Prostate gland (tissue), 2 donors: Measurements from ENCODE around the gene ZNF628.
A peak's percentile ranks its signal among the peaks of the same experiment; 100 is the strongest.

Experiments
- POLR2A ChIP-seq: fragments of 450-650 bp; IDR thresholded peaks from one replicate; pipeline ENCODE4 v1.6.1; 2016; ENCODE audit warnings: antibody characterized with exemption, mild to moderate bottlenecking
- TF ChIP-seq, protein P1 (sequence below), 4 experiments: fragments of 200-600 bp in 2 of 4; fragments of 450-650 bp in 2 of 4; sonication (generic) in 2 of 4; IDR thresholded peaks; 1 replicate in 3 of 4; 2 replicates in 1 of 4; pipeline ENCODE4 v1.5.1; 2016 to 2019; ENCODE audit warnings: antibody characterized with exemption in 4 of 4, mild to moderate bottlenecking in 2 of 4, moderate library complexity in 2 of 4

DNA sequence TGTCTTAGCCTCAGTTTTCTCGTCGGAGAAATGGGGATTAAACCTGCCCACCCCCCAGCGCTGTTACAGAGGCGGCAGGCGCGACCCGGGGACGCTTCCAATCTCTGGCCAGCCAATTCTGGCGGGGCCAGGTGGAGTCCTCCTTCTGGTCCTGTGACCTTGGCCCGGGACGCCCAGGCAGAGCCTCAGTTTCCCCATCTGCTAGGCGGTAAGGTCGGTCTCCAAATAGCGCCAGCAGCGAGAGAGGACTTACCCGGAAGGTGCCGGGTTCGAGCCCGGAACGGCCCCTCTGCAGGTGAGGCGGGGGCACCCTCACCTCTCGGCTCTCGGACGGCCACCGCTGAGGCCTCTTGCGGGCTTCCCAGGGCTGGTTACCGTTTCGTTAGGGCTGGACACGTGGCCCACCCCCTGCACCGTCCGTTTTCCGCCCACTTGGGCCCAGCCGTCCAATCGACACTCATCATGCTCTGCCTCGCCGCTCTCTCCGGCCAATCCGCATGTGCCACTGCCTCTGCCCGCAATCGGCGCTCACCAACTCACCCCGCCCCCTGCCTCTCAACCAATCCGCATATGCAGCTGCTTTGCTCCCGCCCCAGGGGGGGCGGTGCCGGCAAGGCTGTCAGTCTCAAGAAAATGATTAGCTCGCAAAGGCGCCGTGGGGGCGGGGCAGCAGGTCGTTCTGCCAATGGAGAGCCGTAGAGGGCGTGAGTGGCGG, 15.0 kb upstream of the ZNF628 start, which contains the start of gene ISOC2:
- TF ChIP-seq, protein P1, sequence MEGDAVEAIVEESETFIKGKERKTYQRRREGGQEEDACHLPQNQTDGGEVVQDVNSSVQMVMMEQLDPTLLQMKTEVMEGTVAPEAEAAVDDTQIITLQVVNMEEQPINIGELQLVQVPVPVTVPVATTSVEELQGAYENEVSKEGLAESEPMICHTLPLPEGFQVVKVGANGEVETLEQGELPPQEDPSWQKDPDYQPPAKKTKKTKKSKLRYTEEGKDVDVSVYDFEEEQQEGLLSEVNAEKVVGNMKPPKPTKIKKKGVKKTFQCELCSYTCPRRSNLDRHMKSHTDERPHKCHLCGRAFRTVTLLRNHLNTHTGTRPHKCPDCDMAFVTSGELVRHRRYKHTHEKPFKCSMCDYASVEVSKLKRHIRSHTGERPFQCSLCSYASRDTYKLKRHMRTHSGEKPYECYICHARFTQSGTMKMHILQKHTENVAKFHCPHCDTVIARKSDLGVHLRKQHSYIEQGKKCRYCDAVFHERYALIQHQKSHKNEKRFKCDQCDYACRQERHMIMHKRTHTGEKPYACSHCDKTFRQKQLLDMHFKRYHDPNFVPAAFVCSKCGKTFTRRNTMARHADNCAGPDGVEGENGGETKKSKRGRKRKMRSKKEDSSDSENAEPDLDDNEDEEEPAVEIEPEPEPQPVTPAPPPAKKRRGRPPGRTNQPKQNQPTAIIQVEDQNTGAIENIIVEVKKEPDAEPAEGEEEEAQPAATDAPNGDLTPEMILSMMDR (IDR thresholded peaks at IDR 0.05) = peak in 2 of 4 experiments; percentile 15 to 33
- peak; percentile 18 for TF ChIP-seq POLR2A
